GM12878 (cell line): ENCODE results near the gene PCSK2. TPM values are rescaled to one million over a fixed set of nuclear protein-coding genes. Genes with fewer than 3 reads are reported as not detected.

ENCODE experiments used
- ATAC-seq: fragments of 200-7000 bp; cut with Tn5 transposase; 3 replicates; pipeline ENCODE4 v1.9.1; 2020; ENCODE audit warnings: mild to moderate bottlenecking, moderate library complexity
- BruUV-seq: library from RNA; stranded (reverse); fragments of 400-500 nt; replicated peaks from 2 replicates; lab custom pipeline; 2021; lab: Mats Ljungman, UMichigan
- CTCF ChIA-PET: fragments of 300-600 bp; sonication (Branson Sonifier 250); formaldehyde crosslinking; extraction: SDS; loops from one replicate; lab custom pipeline; 2021; ENCODE audit warnings: inconsistent platforms; lab: Yijun Ruan, JAX
- POLR2A ChIA-PET: fragments of 350-600 bp; formaldehyde crosslinking; extraction: SDS; loops from one replicate; lab custom pipeline; 2021; ENCODE audit warnings: inconsistent platforms; lab: Charles Lee
- RAD21 ChIA-PET: fragments of 300-600 bp; sonication (Branson Sonifier 250); formaldehyde crosslinking; loops from one replicate; lab custom pipeline; 2023; ENCODE audit warnings: antibody characterized with exemption; ENCODE audit not compliant: unreplicated experiment; lab: Charles Lee
- SMC1A ChIA-PET: fragments of 300-600 bp; sonication (Branson Sonifier 250); formaldehyde crosslinking; loops from one replicate; lab custom pipeline; 2023; ENCODE audit not compliant: unreplicated experiment, uncharacterized antibody; lab: Charles Lee
- DNase-seq: peaks from one replicate; pipeline ENCODE4 v3.0.0-alpha.2; 2011; ENCODE audit warnings: low read depth, low spot score
- FAIRE-seq: peaks from 3 replicates; lab custom pipeline; 2011; peaks lifted over from hg19 to GRCh38; lab: Jason Lieb, UNC
- H2AFZ ChIP-seq: 2 replicates; pipeline ENCODE4 v1.6.0; 2011; ENCODE audit warnings: low read depth, low read length, control low read depth; ENCODE audit not compliant: control insufficient read depth
- H3K27ac ChIP-seq: 2 replicates; pipeline ENCODE4 v1.5.1; 2011; ENCODE audit warnings: control low read depth; ENCODE audit not compliant: control insufficient read depth, insufficient read depth
- H3K27me3 ChIP-seq, 2 experiments: replicated peaks in 1 of 2; 2 replicates each; pipeline versions ENCODE4 v1.6.0 to v1.6.1; 2011; ENCODE audit warnings: low read length in 1 of 2; ENCODE audit not compliant: control insufficient read depth in 2 of 2, insufficient read depth in 2 of 2
- H3K36me3 ChIP-seq, 2 experiments: 2 replicates each; pipeline ENCODE4 v1.5.1; 2011; ENCODE audit warnings: low read length in 1 of 2; ENCODE audit not compliant: control insufficient read depth in 2 of 2, insufficient read depth in 2 of 2
- H3K4me1 ChIP-seq: 2 replicates; pipeline ENCODE4 v1.6.1; 2011; ENCODE audit warnings: mild to moderate bottlenecking, low read length, moderate library complexity, mixed read lengths; ENCODE audit not compliant: control insufficient read depth, insufficient read depth
- H3K4me2 ChIP-seq: 2 replicates; pipeline ENCODE4 v1.6.0; 2011; ENCODE audit warnings: control low read depth; ENCODE audit not compliant: control insufficient read depth, insufficient read depth
- H3K4me3 ChIP-seq: fragments of 200-600 bp; sonication (generic); 2 replicates; pipeline ENCODE4 v1.5.1; 2016
- H3K79me2 ChIP-seq: 2 replicates; pipeline ENCODE4 v1.6.0; 2011; ENCODE audit warnings: low read length; ENCODE audit not compliant: control insufficient read depth, insufficient read depth
- H3K9ac ChIP-seq: 2 replicates; pipeline ENCODE4 v1.8.0; 2011; ENCODE audit warnings: low read length, control low read depth, mixed read lengths; ENCODE audit not compliant: control insufficient read depth, insufficient read depth
- H3K9me3 ChIP-seq: replicated peaks from 3 replicates; pipeline ENCODE4 v1.5.1; 2011; ENCODE audit warnings: mild to moderate bottlenecking, low read length; ENCODE audit not compliant: control insufficient read depth, insufficient read depth
- H4K20me1 ChIP-seq: 2 replicates; pipeline ENCODE4 v1.6.0; 2011; ENCODE audit not compliant: control insufficient read depth, insufficient read depth
- BCL3 ChIP-seq: IDR thresholded peaks from 2 replicates; pipeline ENCODE4 v1.6.1; 2011; ENCODE audit warnings: borderline replicate concordance, low read depth, mild to moderate bottlenecking, moderate library complexity, low read length; ENCODE audit not compliant: insufficient read depth, poor library complexity, severe bottlenecking
- CBX5 ChIP-seq: sonication (generic); IDR thresholded peaks from 2 replicates; pipeline ENCODE4 v1.6.1; 2016; ENCODE audit warnings: low read depth, moderate library complexity, mild to moderate bottlenecking, inconsistent platforms
- CHD1 ChIP-seq: IDR thresholded peaks from 2 replicates; pipeline ENCODE4 v1.6.1; 2012; ENCODE audit warnings: low read depth, low read length, improper control_type of control experiment
- DPF2 ChIP-seq: fragments of 450-650 bp; IDR thresholded peaks from 2 replicates; pipeline ENCODE4 v1.6.1; 2017; ENCODE audit warnings: mild to moderate bottlenecking
- E2F4 ChIP-seq: IDR thresholded peaks from 2 replicates; pipeline ENCODE4 v1.6.1; 2012; ENCODE audit warnings: low read depth, low read length, improper control_type of control experiment
- FOS ChIP-seq: IDR thresholded peaks from 3 replicates; pipeline ENCODE4 v1.6.1; 2011; ENCODE audit warnings: borderline replicate concordance; ENCODE audit not compliant: insufficient read length; ENCODE audit errors: extremely low read depth
- MTA3 ChIP-seq: IDR thresholded peaks from 2 replicates; pipeline ENCODE4 v1.6.1; 2012; ENCODE audit warnings: low read length, inconsistent platforms, borderline replicate concordance
- PML ChIP-seq: IDR thresholded peaks from 2 replicates; pipeline ENCODE4 v1.6.1; 2012; ENCODE audit warnings: low read length, inconsistent platforms
- POLR2AphosphoS2 ChIP-seq: IDR thresholded peaks from 2 replicates; pipeline ENCODE4 v1.6.1; 2011; ENCODE audit warnings: low read depth, mild to moderate bottlenecking, low read length, improper control_type of control experiment, moderate library complexity
- SPI1 ChIP-seq: IDR thresholded peaks from 2 replicates; pipeline ENCODE4 v1.6.1; 2011; ENCODE audit warnings: low read depth, mild to moderate bottlenecking, low read length, moderate library complexity, borderline replicate concordance; ENCODE audit not compliant: insufficient read depth
- SREBF1 ChIP-seq: IDR thresholded peaks from 2 replicates; pipeline ENCODE4 v1.6.1; 2012; ENCODE audit warnings: mild to moderate bottlenecking, low read length
- WGBS: methylation state at CpG from one replicate; pipeline ENCODE4 v1.1.6; 2016; ENCODE audit warnings: low lambda C conversion rate; ENCODE audit not compliant: insufficient replicate concordance, insufficient coverage; ENCODE audit errors: missing lambda C conversion rate; 5-methylcytosine and 5-hydroxymethylcytosine counted together
- in situ Hi-C: fragments of 300-500 bp; cut with MboI; formaldehyde crosslinking; loops from 9 replicates; pipeline ENCODE4 v1.14.3; 2018; ENCODE audit warnings: mixed read lengths
- intact Hi-C: fragments of 100-400 bp; cut with micrococcal nuclease; formaldehyde crosslinking; loops from one replicate; pipeline ENCODE4 v1.14.2; 2022; ENCODE audit not compliant: unreplicated experiment
- polyA plus RNA-seq, 11 experiments: library from polyadenylated mRNA; depleted of rRNA in 4 of 11; unstranded in 6 of 11; stranded (reverse) in 5 of 11; fragments of >200 nt; fragmentation: Nextera tagmentation in 4 of 11; fragmentation: Illumina TruSeq in 1 of 11; extraction: Ambion mirVana in 4 of 11; extraction: Trizol in 1 of 11; gene quantifications; 1 replicate in 1 of 11; 2 replicates in 10 of 11; pipeline versions ENCODE4 v1.2.1 to v1.2.3, GENCODE V29; 2011 to 2016; ENCODE audit warnings: inconsistent platforms in 2 of 11, missing spikeins in 2 of 11, low read depth in 1 of 11
- total RNA-seq, 4 experiments: library from RNA; depleted of rRNA in 3 of 4; stranded (reverse); fragments of >200 nt in 3 of 4; fragmentation: Illumina TruSeq in 1 of 4; extraction: Trizol in 1 of 4; gene quantifications; 2 replicates each; pipeline versions ENCODE4 v1.2.1 to v1.2.3, GENCODE V29; 2013 to 2021

PCSK2 gene
- total and polyA plus RNA-seq, 10 of the 15 experiments (the other 5 are each of a cell fraction or from before 2014, with no cell fraction given): not detected

- CTCF ChIA-PET: no interaction called here
- Histone ChIP-seq H3K4me2 (no peak overlapping the region), H3K36me3 (no peaks in the 10 kb centered on the region), H3K9me3 (no peaks in the 10 kb centered on the region), H2AFZ (no peak overlapping the region), H3K27ac (no peak overlapping the region), H3K4me1 (no peaks in the 10 kb centered on the region), H3K4me3 (no peak overlapping the region), H3K79me2 (no peaks in the 10 kb centered on the region), H4K20me1 (no peaks in the 10 kb centered on the region), H3K27me3 (no peaks in the 10 kb centered on the region; a peak in 1 of 4 replicates), H3K9ac (no peak overlapping the region)
- ATAC-seq: no peak
- no peak for TF ChIP-seq E2F4
- no peak for TF ChIP-seq MTA3
- TF ChIP-seq FOS: no peak
- TF ChIP-seq SREBF1: no peak
- TF ChIP-seq CHD1: no peak
- TF ChIP-seq DPF2: no peak
- TF ChIP-seq SPI1: no peak
- TF ChIP-seq CBX5: no peak
- no peak for TF ChIP-seq BCL3
- TF ChIP-seq POLR2AphosphoS2: no peak
- no peak for TF ChIP-seq PML
- no peak for FAIRE-seq
- POLR2A ChIA-PET: interaction anchor here (0.5 kb wide), 1 partner anchor 601 kb away, joined by 6 read pairs; no protein-coding TSS in a partner anchor
- RAD21 ChIA-PET: interaction anchor here (1.4 kb wide), 1 partner anchor 10 kb away, joined by 5 read pairs; no protein-coding TSS in a partner anchor
- BruUV-seq: no TSS peak
- DNase-seq: no peak
- intact Hi-C loops: no loop called here
- 86% methylated on average over 3 of the region's 3 CpGs for WGBS
- in situ Hi-C loops: no loop called here
- SMC1A ChIA-PET: interaction anchor here (1.8 kb wide), 1 partner anchor 10 kb away, joined by 6 read pairs; no protein-coding TSS in a partner anchor
These were observed 288.2 kb downstream of the PCSK2 start for GRCh38 chr20:17515053-17515452.
